Measurements from ENCODE around the gene INSR.

The INSR gene

GRCh38 chr19:7301525-7301924, 7.3 kb upstream of the INSR start:
- Histone ChIP-seq H3K79me2 (ENCODE audit: insufficient read depth, low read depth) (no peaks in the 10 kb centered on the region), H3K4me1 (ENCODE audit: low read depth, poor library complexity, severe bottlenecking) (no peaks in the 10 kb centered on the region), H3K27me3 (ENCODE audit: insufficient read depth, low read depth) (no peaks in the 10 kb centered on the region), H3K27ac (no peak overlapping the region), H2AFZ (ENCODE audit: low read depth) (no peak overlapping the region), H3K4me2 (no peak overlapping the region), H4K20me1 (ENCODE audit: insufficient read depth) (no peaks in the 10 kb centered on the region), H3K4me3 (IDR thresholded peaks at IDR 0.05; ENCODE audit: insufficient read depth, low read depth, low read length) (no peak overlapping the region), H3K36me3 (ENCODE audit: insufficient read depth) (no peaks in the 10 kb centered on the region), H3K9ac (no peak overlapping the region)
- TF ChIP-seq CTCF (conservative IDR thresholded peaks at IDR 0.05; ENCODE audit: low read depth, low read length), result no peak

- Histone ChIP-seq H3K9ac (no peak overlapping the region), H2AFZ (ENCODE audit: low read depth) (no peak overlapping the region), H4K20me1 (ENCODE audit: insufficient read depth) (no peaks in the 10 kb centered on the region), H3K36me3 (ENCODE audit: insufficient read depth) (no peaks in the 10 kb centered on the region), H3K4me1 (ENCODE audit: low read depth, poor library complexity, severe bottlenecking) (peaks cover 17% of the 10 kb centered on the region), H3K27me3 (ENCODE audit: insufficient read depth, low read depth) (no peaks in the 10 kb centered on the region), H3K4me2 (no peak overlapping the region), H3K79me2 (ENCODE audit: insufficient read depth, low read depth) (peaks cover 6% of the 10 kb centered on the region), H3K27ac (no peak overlapping the region), H3K4me3 (IDR thresholded peaks at IDR 0.05; ENCODE audit: insufficient read depth, low read depth, low read length) (no peak overlapping the region)
- no peak for TF ChIP-seq CTCF (conservative IDR thresholded peaks at IDR 0.05; ENCODE audit: low read depth, low read length)
These were observed 3.5 kb upstream of the INSR start for GRCh38 chr19:7297742-7298141.

GRCh38 chr19:7295912-7296536, 1.8 kb upstream of the INSR start:
- peaks cover 21% of the 10 kb centered on the region for H3K79me2 ChIP-seq (ENCODE audit: insufficient read depth, low read depth)
- TF ChIP-seq CTCF (conservative IDR thresholded peaks at IDR 0.05; ENCODE audit: low read depth, low read length), result no peak
- H2AFZ ChIP-seq (ENCODE audit: low read depth), result no peak overlapping the region
- H3K4me3 ChIP-seq (IDR thresholded peaks at IDR 0.05; ENCODE audit: insufficient read depth, low read depth, low read length), result no peak overlapping the region
- no peaks in the 10 kb centered on the region for H4K20me1 ChIP-seq (ENCODE audit: insufficient read depth)
- no peak overlapping the region; the same call in 1 of the 2 replicates for H3K27ac ChIP-seq
- no peaks in the 10 kb centered on the region for H3K36me3 ChIP-seq (ENCODE audit: insufficient read depth)
- no peaks in the 10 kb centered on the region for H3K27me3 ChIP-seq (ENCODE audit: insufficient read depth, low read depth)
- H3K9ac ChIP-seq, result no peak overlapping the region
- peaks cover 20% of the 10 kb centered on the region for H3K4me1 ChIP-seq (ENCODE audit: low read depth, poor library complexity, severe bottlenecking)
- peak overlapping the region; percentile 33; the same call in 1 of the 2 replicates for H3K4me2 ChIP-seq

- Histone ChIP-seq H3K4me2 (peak overlapping the region; percentile 77), H4K20me1 (ENCODE audit: insufficient read depth) (no peaks in the 10 kb centered on the region), H3K27ac (peak overlapping the region; percentile 88), H3K9ac (peak overlapping the region; percentile 87), H3K27me3 (ENCODE audit: insufficient read depth, low read depth) (no peaks in the 10 kb centered on the region), H2AFZ (ENCODE audit: low read depth) (peak overlapping the region; percentile 78), H3K4me1 (ENCODE audit: low read depth, poor library complexity, severe bottlenecking) (peaks cover 20% of the 10 kb centered on the region), H3K36me3 (ENCODE audit: insufficient read depth) (no peaks in the 10 kb centered on the region), H3K79me2 (ENCODE audit: insufficient read depth, low read depth) (peaks cover 34% of the 10 kb centered on the region), H3K4me3 (IDR thresholded peaks at IDR 0.05; ENCODE audit: insufficient read depth, low read depth, low read length) (no peak overlapping the region)
- TF ChIP-seq CTCF (conservative IDR thresholded peaks at IDR 0.05; ENCODE audit: low read depth, low read length), result peak; percentile 63
These were observed 471 bp upstream of the INSR start for GRCh38 chr19:7294558-7295212.

Measured in KMS-11 (cell line).